Stimulated activated CD4-positive, alpha-beta T cell treated with anti-CD3 and anti-CD28 coated beads, TNF-alpha, amount 100 ng/mL, for 24 hours (primary cell): ENCODE results near the gene NOS2.

Experiments
- DNase-seq, 3 experiments: peaks; one replicate each; pipeline ENCODE4 v3.0.0-alpha.2; 2020; ENCODE audit warnings: low read depth in 3 of 3

NOS2 gene

GRCh38 chr17:27819145-27819544, 18.8 kb upstream of the NOS2 start:
- DNase-seq = no peak

DNA sequence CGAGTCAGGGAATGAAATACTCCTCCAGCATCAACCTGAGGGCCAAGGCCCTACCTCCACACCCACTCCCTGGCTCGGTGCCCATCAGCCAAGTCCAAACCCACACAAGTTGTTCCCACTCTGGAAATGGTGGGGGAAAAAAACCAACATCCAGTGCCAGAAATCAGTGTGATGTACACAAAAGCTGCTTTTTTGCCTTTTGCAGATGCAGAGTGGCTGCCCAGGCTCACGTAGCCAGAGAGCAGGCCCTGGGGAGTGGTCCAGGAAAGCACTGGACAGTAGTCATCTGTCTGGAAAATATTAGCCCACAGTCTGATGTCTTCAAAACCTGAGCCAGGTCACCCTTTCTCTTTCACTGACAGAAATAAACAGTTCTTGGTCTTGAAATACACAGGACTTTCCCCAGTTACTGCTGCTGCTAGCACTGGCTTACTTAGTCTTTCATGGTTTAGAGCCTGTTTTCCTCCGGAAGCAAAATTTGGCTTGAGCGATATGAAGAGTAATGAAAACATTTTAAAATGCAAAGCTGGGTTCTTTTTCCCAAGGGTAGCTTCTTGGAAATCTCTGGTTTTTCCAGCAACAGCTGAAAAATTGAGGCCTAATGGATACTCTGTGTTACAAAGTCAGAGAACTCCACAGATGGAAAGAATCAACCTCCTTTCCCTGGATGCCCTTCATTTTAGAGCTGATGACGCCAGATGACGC, 18.2 kb upstream of the NOS2 start:
- DNase-seq = no peak

DNA sequence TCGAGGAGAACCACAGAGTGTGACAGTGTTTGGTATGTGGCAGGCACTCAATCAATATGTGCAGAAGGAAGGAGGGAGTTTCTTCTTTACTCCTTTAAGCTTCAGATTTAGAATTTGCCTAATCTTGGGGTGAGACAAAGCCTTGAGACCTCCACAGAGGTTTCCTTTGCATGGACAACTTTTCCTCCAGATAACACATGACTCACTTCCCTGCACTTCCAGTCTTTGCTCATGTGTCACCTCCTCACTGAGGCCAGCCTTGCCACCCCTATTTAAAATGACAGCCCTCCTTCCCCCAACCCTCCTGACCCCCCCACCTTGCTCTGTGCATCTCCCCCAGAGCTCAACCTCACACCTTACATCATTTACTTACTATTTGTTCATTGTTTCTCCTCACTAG, 17.4 kb upstream of the NOS2 start:
- DNase-seq = no peak

- DNase-seq = no peak
These were observed 16.6 kb upstream of the NOS2 start for GRCh38 chr17:27816946-27817345.

- DNase-seq = no peak
These were observed 11.6 kb upstream of the NOS2 start for GRCh38 chr17:27811961-27812360.

- DNase-seq = no peak
These were observed 10.7 kb upstream of the NOS2 start for GRCh38 chr17:27810902-27811557.

GRCh38 chr17:27810211-27810901, 10.0 kb upstream of the NOS2 start:
- peak in 2 of 3 experiments; percentile 20 to 34 for DNase-seq

- DNase-seq = no peak
These were observed 9.2 kb upstream of the NOS2 start for GRCh38 chr17:27809555-27809954.

GRCh38 chr17:27808628-27809027, 8.3 kb upstream of the NOS2 start:
- peak in 1 of 3 experiments; percentile 28 for DNase-seq

GRCh38 chr17:27807567-27808470, 7.5 kb upstream of the NOS2 start:
- DNase-seq = peak; percentile 20 to 46 (median 27)

GRCh38 chr17:27805520-27806146, 5.3 kb upstream of the NOS2 start:
- DNase-seq = peak; percentile 56 to 78 (median 71)

- no peak for DNase-seq
These were observed 3.8 kb upstream of the NOS2 start for GRCh38 chr17:27804113-27804512.

DNA sequence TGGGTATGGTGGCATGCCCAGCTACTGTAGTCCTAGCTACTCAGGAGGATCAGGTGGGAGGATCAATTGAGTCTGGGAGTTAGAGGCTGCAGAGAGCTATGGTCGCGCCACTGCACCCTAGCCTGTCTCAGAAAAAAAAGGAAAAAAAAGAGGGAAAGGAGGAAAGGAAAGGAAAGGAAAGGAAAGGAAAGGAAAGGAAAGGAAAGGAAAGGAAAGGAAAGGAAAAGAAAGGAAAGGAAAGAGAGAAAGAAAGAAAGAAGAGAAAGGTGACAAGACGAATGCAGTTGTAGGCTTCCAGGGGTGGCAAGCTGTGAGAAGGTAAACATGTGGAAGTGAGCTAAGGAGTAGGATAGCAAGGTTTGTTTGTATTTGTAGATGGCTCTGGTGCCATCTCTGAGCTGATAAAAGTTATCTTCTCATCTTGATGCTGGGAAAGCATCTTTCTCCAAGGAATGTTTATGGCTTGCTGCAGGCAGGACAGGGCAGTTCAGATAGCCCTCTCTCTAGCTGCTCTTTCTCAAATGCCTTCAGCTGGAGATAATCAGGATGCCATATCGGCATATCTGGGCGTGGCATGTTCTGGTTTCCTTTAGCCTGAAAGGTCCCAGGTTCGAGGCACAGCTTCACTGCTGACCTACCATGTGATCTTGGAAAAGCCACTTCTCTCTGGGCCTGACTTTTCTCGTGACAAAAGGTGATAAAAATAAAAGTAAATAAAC, 2.8 kb upstream of the NOS2 start:
- DNase-seq = no peak

- no peak for DNase-seq
These were observed 1.7 kb upstream of the NOS2 start for GRCh38 chr17:27802033-27802432.

DNA sequence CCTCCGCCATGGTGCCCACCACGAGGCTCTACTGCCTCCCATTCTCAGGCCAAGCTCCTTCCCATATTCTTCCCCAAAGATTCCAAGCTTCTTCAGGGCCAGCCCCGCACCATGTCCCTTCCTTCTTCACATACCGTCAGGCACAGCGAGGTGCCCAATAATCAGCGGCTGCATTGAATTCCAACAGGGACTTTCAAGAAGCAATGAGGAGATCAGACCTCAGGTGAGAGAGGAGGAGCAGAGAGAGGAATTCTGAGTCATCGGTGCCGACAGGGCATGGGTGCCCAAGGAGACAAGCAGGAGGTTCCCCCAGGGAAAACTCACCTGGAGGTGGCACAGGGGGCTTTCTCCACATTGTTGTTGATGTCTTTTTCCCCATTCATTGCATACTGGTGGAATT, 2.0 kb downstream of the NOS2 start:
- no peak for DNase-seq

DNA sequence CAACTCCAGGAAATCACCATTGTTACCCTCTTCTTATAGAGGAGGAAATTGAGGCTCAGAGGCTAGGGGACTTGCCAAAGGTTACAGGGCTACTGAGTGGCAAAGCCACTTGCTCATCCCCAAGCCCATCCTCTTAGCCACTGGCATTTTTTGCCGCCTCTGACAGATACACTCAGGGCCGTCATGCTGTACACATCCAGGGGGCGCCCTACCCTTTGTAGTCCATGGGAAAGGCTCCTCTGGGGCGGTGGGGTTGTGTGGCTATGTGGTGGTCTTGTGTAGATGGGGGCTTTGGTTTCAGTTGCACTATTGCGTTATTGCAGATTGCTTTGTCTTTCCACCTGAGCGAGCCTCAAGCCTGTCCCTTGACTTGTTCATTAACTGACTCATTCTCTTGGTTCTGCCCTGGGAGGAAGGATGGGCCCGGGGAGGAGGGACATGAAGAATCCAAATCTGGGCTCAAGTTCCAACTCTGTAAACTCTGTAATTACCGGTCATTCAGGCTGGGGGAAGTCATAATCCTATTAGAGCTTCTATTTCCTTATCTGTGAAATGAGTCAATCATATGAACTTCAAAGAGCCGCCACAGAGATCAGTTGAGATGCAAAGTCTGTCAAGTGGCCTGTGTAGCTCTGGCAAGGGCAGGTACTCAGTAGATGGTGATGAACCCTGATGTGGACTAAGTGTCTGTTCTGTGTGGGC, 2.8 kb downstream of the NOS2 start:
- no peak for DNase-seq

DNA sequence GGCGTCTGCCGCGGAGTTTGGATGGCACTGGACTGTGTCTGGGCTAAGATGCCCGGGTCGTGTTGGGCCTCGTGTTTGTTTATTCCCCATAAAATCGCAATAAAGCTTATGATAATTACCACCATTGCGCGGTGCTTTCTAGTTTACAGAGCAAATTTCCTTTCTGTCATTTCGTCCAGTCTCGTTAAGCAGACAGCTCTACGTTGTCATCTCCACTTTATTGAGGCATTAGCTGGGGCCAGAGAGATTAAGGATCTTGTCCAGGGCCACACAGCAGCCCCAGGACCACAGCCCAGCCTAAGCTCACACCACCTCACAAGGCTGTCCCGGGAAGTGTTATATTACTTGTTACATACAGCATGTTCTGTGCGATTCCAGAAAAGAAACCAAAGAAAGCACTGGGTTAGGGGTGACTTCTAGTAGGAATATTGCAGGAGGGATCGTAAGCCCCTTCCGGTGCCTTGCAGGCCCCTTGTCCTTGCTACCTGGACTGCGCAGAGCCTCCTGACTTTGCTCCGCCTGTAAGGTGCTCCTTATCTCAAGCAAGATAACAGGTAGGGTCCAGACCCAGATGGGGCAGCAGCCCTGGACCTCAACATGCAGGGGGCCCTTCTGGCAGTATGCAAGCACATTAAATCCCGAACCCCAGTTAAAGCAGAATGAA, 6.3 kb downstream of the NOS2 start:
- DNase-seq = no peak

GRCh38 chr17:27793168-27793905, 7.0 kb downstream of the NOS2 start:
- DNase-seq = peak in 1 of 3 experiments; percentile 14

DNA sequence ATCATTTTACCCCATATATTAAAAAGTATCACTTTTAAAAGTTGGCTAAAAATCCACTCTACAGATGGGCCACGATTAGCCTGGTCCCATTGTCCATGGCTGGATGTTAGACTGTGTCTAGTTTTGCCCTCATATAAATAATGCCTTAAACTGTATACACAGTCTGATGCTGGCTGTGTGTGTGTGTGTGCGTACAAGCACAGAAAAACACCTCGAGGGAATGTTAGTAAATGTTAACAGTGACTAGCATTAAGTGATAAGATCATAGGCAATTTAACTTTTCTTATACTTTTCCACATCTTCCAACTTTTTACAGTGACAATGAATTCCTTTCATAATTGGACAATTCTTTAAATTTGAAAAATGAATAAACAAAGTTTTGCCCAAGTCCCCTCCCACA, 8.2 kb downstream of the NOS2 start:
- no peak for DNase-seq
